LHCN-M2 (cell line): ENCODE data around the gene TXNIP. TPM values are rescaled to one million over a fixed set of nuclear protein-coding genes. Genes with fewer than 3 reads are reported as not detected.

Experiments
- DNase-seq: peaks from one replicate; pipeline ENCODE4 v3.0.0-alpha.2; 2012; ENCODE audit warnings: low read depth
- total RNA-seq: library from RNA; depleted of rRNA; stranded (reverse); fragments of >200 nt; gene quantifications from 2 replicates; pipeline ENCODE4 v1.2.3, GENCODE V29; 2014

The TXNIP gene
- total RNA-seq, 1 experiment from 2014 or later = 114 TPM

DNA sequence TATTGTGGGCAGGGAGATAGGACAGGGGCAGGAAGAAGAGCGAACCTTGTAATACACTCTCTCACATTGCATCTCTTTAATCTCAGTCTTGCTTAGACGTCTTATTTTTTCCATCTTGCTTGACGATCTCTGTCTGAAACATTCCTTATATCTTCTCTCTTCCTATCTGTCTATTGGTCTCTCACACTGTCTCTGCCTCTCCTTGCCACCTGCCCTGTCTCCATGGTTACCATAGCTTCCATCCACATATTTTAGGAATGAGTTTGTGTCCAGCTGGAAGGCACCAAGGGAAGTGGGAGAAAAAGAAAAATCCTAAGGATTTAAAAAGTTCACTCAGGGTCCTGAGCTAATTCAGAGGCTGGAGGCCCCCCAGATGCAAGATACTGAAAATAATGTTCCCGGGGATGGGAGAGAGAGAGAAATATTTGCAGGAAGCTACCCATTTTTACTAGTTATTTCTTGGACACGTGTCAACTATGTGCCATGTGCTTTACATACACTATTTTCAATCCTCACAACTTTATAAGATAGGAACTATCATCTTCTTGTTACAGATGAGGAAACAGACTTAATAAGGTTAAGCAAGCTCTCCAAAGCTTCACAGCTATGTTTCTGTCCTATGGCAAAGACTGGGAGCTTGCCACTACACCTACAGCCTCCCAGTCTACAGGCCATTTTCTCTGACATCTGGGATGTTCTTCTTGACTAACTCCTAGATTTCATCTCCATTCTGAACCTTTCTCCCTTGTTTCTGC lies 32.9 kb downstream of the TXNIP start:
- peak; percentile 91 for DNase-seq

DNA sequence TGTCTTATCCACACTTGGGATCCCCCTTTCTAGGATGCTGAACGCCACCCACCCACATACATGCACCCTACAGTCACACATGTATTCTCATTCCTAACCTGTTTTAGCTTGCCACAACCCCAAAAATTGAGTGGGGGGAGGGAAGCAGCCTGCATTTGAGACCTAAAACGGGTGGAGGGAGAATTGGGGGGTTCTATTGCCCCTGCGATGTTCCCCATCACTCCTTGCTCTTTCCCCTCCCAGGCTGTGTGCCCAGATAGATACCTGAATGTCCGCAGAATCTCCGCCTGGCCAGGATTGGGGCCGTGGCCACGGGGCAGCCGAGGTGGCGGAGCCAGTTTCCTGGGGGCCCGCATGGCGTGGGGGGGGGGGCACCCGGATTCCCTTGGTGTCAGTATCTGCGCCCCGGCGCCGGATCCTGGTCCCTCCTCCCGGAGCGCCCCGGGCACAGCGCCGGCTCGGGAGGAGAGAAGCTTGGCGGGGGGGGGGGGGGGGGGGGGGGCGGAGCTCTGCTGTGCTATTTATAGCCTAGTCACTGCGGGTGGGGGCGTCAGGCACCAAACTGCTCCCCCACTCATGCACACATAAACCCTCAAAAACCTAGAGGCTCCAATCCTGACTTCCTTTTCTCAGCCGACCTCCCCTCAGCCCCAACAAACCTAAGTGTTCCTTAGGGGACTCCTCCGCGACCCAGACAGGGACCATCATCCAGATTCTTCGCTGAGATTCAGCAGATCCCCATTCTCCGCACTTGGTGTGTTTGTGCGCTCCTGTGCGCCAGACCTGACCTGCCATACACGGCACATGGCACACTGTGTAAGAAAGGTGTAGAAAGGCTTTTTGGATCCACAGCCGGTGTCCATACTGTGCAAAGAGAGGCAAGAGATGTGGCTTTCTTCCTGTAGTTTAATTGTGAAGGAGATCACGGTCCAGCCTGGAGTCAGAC lies 33.9 kb downstream of the TXNIP start:
- DNase-seq = peak; percentile 28

DNA sequence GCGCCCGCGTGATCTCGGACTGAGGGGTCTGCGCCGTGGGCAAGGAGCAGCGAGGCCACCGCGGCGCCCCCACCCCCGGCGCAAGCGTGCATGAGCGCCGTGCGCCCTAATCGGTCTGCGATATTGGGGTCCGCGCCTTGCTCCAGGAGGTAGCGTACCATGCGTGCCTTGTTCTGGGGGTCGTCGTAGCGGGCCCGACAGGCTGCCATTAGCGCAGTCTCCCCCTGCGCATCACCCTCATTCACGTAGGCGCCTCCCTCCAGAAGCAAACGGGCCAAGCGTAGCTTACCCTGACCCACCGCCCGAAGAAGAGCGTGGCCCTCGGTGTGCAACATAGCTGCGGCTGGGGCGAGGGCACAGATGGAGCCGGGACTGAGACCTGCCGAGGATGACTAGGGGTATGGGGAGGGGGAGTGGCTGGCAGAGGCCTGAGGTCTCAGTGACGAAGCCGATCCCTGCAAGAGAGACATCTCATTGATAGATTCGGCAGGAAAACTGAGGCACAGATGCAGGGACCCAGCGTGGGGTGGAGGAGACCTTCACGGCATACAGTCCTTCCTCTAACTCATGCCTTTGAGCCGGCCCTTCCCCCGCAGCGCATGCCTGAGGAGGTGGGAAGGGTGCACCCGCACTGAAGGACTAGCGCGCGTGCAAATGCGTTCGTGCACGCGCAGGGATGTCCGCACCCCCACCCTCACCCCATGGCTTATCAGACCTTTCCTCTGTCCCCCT lies 34.8 kb downstream of the TXNIP start:
- peak; percentile 32 for DNase-seq

DNA sequence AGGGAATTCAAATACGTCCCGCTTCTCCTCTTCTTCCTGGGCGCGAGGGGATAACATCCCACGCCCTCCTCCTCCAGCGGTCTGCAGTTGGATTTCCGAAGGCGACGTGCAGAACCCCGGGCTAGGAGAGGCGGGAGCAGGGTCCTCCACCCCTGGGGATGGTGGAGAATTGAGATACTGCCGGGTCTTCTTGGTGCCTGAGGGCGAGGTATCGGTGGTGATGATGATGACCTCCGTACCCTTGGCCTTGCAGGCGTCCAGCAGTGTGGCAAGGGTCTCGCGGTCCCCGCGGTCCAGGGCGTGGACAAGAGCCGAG lies 35.3 kb downstream of the TXNIP start:
- no peak for DNase-seq

DNA sequence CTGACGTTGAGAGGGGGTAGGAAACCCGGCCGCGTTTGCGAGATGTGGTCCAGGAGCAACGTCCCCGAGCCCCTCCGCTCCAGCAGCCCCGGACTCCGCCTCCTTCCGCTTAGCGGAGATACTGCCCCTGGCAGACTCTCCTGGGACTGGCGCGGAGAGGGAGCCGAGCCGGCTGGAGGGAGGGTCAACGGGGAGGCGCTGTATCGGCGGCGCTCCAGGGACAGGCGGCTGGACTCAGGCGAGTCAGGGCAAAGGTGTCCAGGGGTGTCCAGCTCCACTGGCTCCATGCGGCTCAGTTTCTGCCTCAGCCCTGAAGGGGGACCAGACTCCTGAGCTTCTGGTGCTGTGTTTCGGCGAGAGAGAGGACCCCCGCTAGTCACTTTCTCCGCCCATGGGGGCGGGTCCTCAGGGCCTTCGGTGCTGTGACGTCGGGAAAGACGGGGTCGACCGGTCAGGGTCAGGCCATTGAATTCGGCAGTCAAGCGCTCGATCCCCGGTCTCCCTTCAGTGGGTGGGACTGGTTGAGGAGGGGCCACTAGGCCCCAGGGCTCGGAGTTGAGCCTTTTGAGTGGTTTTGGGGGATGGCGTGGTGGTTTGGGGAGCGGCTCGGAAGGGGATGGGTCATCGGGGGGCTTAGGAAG lies 35.8 kb downstream of the TXNIP start:
- peak; percentile 56 for DNase-seq

DNA sequence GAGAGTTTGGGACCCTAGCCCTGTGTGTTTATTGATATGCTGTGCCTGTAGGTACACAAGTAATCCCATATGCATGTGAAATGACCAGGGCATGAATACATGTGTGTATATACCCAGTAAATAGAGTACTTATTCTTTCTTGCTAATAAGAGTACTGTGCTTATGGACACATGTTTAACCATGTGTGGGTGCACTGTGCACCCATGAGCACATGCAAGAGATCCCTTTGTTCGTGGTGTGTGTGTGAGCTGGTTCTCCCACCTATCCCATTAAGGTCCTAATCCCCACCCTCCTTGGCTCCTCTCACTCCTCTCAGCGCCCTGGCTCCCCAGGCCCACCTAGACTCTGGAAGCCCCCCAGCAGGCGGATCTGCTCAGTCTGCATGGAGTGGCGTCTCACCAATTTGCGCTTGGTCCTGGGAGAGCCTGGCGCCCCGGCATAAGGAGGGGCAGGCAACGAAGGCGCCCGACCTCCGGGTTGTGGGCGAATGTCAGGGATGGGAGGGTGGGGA lies 36.4 kb downstream of the TXNIP start:
- no peak for DNase-seq

DNA sequence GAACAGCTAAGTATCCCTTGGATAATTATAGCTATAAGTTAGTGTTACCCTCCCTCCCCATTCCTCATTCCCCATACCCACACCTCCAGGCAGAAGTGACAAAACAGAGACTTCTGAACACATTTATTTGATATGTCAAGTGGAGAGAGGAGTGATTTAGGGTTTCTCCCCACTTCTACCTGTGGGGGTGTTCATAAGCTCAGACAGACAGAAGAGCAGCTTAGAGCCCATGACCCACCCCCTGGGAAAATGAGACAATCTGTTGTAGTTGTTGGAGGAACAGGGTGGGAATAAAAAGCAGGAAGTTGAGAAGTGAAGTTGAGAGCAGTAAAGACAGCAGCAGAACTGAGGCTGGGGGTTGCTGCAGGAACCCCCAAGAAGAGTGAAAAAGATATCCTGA lies 37.0 kb downstream of the TXNIP start:
- no peak for DNase-seq

DNA sequence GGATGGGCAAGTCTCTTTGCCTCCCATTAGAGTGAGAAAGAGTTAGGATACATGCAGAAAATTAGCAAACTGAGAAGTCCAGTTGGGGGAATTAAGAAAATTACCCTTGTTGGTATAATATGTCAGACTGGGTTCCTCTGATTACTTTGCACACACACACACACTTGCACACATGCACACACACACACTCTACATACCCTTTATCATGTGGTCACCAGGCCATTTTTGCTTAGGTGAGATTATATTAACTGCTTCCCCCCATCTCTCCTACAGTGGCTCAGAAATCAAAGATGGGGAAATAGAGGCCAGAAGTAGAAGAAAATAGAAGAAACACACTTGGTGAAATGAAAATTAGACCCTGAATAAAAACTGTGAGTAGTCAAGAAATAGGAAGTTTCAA lies 37.6 kb downstream of the TXNIP start:
- DNase-seq = no peak

DNA sequence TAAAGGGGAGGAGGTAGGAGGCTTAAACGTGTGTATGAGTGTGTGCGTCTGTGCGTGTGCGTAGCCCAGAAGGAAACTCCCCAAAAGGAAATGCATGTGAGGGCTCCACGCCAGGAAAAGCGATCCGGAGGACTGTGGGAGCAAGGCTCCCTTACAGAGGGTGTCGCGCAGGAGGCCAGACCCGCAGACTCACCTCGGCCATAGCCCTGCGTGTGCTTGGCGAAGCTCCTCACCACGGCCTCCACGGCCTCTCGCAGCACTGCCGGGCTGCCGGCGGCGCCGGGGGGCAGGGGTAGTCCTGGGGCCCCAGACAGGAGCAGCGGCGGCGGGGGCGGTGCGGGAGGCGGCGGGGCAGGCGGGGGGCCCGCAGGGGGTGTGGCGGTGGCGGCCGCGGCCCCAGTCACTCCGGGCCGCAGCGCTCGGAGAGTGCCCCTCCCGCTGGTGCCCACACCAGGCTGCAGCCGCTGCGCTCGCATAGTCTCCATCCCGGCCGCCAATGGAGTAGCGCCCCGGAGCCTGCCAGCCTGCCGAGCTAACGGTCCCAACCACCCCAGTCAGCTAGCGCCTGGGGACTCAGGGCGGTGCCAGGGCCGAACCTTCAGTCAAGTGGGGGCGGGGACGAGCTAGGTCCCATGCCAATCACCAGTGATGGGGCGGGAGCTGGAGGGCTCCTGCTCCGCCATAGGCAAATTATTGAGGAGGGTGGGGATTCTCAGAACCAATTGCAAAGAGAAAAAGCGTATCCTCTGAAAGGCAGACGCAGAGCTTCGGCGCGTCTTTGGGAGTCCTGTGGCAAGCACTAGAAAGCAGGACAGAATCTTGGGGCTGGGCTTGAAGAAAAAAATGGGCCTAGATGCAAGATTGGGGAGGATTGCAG lies 38.7 kb downstream of the TXNIP start, which contains the start of gene LIX1L:
LIX1L (minus strand) TSS at position 575 of the 877 bp plus-strand sequence; CDS start at position 485, 90 bp downstream.
- peak; percentile 97 for DNase-seq

DNA sequence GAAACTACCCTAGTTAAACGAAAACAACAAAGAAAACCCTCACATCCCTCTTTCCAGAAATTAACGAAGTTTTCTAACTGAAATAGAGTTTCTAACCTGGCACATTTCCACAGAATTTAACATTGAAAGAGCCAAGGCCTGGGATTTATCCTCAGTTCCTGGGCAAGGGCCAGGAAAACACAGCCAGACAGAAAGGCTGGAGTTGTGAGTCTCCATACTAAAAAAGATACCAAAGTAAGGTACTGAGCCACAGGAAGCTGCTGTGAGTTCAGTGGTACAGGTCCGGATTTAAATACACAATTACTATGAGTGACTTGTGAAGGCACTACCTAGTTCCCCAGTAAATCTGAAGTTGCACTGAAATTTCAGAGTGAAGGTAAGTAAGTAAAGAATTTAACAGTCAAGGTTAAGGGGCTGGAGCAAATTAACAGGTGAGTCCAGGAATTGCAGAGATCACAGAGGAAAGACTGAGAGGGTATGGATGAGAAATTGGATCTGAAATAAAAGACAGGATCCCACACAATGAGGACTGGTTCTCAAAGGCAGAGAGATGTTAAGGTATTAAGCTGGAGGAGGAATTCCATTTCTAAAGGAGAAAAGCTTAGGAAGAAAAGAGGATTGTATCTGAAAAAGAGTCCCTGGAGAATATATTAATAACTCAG lies 39.5 kb downstream of the TXNIP start:
- peak; percentile 12 for DNase-seq

DNA sequence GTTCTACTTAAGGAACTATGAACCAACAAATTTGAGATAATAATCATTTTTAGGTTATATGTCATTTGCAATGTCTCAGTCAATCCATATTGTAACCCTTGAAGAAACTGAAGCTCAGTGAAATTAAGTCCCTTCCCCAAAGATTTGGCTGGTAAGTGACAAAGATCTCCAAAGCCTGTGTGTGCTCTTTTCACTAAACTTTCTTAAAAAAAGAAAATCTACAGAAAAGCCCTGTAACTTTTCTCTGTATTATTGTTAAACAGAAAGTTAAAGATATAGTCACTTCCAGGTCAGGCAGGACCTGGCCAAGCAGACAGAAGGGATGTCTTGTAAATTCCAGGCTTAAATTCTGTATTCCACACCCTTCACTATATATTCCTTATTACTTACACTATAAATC lies 40.0 kb downstream of the TXNIP start:
- no peak for DNase-seq

DNA sequence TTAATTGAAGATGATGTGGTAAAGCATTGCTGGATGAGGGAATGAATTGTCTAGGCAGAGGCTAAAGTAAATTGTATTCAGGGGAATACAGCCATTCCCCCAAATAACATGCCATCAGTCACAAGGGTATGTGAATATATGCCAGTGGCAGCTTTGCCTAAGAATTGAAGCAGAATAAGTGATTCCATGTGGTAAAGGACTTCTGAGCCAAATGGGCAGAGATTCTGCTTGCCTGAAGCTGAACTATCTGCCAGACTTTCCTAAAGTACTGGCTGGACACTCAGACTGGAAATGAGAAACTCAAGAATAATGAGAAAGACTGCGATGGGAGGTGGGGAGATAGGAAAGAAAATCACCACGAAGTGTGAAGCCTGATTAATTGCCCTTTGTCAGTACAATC lies 40.9 kb downstream of the TXNIP start:
- DNase-seq = no peak

DNA sequence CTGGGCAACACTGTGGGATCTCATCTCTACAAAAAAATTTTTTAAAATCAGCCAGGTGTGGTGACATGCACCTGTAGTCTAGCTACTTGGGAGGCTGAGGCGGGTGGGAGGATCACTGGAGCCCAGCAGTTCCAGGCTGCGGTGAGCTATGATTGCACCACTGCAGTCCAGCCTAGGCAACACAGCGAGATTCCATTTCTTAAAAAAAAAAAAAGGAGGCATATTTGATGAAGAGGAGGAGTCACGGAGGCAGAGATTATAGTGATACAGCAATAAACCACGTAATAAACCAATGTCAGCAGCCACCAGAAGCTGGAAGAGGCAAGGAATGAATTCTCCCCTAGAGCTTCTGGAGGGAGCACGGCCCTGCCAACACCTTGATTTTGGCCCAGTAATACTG lies 42.5 kb downstream of the TXNIP start:
- no peak for DNase-seq

DNA sequence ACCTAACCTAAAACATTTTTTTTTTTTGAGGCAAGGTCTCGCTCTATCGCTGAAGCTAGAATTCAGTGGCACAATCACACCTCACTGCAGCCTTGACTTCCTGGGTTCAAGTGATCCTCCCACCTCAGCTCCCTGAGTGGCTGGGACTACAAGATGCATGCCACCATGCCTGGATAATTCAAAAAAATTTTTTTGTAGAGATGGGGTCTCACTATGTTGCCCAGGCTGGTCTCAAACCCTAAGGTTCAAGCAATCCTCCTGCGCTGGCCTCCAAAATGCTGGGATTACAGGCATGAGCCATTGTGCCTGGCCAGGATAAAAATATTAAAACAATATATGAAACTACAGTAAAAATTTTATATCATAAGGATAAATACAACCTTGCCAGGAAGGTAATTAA lies 43.5 kb downstream of the TXNIP start:
- no peak for DNase-seq

DNA sequence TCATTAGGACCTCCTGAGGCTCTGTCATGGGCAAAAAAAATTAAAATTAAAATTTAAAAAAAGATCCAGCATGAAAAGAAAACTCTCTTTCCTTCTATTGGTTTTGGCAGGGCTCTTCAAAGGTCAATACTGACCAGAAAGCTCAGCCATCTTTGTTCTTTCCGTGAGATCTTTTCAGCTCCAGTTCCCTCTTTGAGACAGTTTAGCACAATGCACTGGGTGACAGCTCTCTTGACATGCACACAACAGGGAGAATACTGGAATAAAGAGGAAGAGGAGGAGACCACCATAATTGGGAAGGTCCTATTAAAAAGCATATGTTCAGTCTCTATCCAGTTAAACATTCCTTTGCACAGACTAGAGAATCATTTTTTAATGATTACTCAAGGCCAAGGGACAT lies 44.9 kb downstream of the TXNIP start:
- no peak for DNase-seq

DNA sequence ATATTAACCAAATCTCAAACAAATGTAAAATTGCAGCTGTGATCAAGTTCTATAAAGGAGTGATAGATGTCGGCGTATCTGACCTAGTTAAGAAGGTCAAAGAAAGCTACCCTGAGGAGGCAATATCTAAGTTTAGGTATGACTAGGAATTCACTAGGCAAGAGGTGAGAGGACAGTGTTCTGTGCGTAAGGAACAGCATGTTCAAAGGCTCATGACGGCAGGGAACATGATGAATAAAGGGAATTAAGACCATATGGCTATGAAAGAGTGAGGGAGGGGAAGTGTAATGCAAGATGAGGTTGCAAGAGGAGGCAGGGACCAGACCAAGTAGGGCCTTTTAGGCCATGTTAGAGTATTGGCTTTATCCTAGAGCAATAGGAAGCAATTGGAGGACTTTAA lies 47.2 kb downstream of the TXNIP start:
- no peak for DNase-seq

DNA sequence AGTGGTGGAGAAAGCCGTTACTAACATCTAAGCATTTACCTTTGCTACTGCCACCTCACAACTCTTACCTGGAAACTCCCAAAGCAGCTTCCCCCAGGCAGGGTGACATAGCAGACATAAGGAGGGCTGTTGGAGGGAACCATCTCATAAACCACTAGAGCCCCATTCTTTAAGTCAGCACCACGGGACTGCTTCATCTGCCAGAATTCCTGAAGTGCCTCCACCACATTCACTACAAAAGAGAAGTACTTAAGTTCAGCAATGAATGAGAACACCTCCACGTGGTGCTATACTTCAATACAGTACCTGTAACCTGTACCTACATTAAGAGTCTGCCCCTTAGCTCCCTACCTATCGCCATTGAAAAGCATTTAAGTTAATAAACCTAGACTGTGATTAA lies 48.8 kb downstream of the TXNIP start:
- DNase-seq = no peak

DNA sequence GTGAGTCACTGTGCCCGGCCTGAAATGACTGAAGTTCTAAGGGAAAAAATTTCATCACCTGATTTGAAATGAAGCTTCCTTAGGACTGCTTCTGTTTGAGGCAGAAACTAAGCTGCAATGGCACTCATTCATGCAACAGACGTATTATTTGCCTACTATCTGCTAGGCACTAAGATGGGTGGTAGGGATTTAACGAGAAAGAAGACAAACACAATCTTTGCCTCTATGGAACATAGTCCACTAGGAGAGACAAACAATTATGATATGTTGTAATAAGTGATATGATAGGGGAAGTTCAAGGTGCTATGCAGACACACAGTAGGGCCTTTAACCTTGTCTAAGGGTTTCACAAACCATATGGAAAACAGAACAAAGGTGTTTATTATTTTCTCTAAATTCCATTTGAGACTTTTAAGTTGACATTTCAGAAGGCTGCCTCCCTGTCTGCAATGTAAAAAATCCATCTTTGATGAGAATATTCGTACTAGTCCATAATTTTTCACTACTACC lies 49.8 kb downstream of the TXNIP start:
- DNase-seq = no peak

DNA sequence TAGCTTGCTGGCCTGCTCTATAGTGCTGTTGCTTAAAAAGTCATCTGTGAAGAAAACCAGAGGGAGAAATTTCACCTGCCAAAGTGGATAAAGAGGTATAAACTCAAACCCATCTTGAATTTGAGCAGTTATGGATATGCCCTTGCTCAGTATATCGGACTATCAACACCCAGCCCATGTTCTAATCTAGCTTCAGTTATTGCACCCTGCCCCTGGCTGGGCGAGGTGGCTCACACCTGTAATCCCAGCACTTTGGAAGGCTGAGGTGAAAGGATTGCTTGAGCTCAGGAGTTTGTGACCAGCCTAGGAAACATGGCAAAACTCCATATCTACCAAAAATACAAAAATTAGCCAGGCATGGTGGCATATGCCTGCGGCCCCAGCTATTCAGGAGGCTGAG lies 51.8 kb downstream of the TXNIP start:
- no peak for DNase-seq

DNA sequence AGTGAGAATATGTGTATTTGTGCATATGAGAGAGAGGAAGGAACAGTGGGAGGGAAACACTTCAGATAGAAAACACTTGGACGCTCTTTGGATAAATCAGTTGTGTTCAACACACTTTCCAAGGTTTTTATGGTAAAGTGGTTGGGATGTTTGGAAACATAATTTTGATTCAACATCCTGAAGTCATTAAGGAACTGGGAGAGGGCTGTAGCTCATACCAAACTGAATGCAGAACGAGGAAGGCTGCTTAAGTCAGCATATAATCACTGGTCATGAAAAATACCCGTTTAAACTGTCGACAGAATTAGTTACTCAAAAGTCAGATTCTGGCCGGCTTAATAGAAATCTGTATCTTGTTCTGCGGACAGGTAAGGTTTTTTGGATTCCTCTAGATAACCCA lies 53.5 kb downstream of the TXNIP start:
- no peak for DNase-seq
